Fibroblast of upper back skin (primary cell): ENCODE data around the gene MYLK4.

Experiments used
- DNase-seq: peaks from one replicate; pipeline ENCODE4 v3.0.0-alpha.2; 2013

MYLK4 gene

GRCh38 chr6:2754393-2754792, 3.7 kb upstream of the MYLK4 start:
- DNase-seq = no peak

- DNase-seq = no peak
Observed at GRCh38 chr6:2753743-2754142, 3.0 kb upstream of the MYLK4 start.

GRCh38 chr6:2753110-2753489, 2.4 kb upstream of the MYLK4 start:
- no peak for DNase-seq

- DNase-seq = no peak
Observed at GRCh38 chr6:2752477-2753109, 1.9 kb upstream of the MYLK4 start.

DNA sequence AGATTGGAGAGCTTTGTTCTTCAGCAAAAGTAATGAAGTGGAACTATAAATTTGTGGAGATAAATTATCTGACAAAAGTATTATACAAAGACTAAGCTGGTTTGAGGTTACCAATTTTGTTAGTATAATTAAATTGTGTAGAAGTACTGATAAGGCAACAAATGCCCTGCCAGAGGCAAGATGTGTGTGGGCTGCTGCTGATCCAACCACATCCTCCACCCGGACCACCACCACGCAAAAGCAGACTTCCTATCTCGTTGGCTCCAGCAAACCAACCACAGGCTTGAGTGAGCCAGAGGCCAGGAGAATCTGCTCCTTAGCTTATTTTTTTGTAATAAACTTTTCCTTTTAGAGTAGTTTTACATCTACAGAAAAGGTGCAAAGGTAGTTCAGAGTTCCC, 1.1 kb upstream of the MYLK4 start:
- DNase-seq = no peak

- peak; percentile 67 for DNase-seq
Observed at GRCh38 chr6:2749969-2750600, 637 bp downstream of the MYLK4 start.

GRCh38 chr6:2748183-2748582, 2.5 kb downstream of the MYLK4 start:
- no peak for DNase-seq

- DNase-seq = peak; percentile 41
Observed at GRCh38 chr6:2746557-2747061, 4.1 kb downstream of the MYLK4 start.

DNA sequence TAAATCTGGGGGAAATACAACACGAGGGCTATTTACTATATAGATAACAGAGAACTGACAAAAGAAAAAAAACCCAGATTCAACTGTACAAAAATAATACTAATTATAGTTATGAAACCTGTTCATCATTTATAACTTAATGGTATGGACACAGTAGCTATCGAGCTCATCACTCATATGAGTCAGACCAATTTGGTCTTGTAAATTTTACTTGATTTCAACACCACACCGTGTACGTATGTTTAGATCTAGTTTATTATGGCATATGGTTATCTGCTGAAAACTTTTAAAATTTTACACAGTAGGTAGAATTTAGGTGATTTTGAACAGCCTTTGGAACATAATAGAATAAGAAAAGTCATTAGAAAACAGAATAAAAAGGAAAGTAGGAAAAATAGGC, 5.5 kb downstream of the MYLK4 start:
- DNase-seq = peak; percentile 20

DNA sequence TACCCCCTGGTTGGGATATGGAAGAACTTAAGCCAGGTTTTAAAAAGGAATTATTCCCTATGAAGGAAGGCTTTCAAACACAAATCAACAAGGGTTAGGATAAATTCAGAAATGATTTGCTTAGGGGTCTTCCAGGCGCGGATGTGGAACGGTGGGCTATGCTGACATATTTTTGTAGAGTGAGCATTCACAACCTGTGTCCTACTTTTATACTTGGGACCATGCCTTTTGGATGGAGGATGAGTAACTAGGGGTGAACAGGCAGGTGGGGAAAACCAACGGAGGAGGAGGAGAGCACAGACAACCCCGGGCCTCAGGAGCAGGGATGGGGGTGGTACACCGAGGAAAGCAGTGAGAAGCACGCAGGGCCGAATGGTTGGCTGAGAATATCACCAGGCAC, 5.9 kb downstream of the MYLK4 start:
- no peak for DNase-seq

- DNase-seq = no peak
Observed at GRCh38 chr6:2744209-2744771, 6.4 kb downstream of the MYLK4 start.

- no peak for DNase-seq
Observed at GRCh38 chr6:2743280-2744208, 7.2 kb downstream of the MYLK4 start.

- peak; percentile 13 for DNase-seq
Observed at GRCh38 chr6:2741756-2742155, 9.0 kb downstream of the MYLK4 start.

GRCh38 chr6:2740581-2740980, 10.1 kb downstream of the MYLK4 start:
- DNase-seq = no peak

GRCh38 chr6:2739335-2739734, 11.4 kb downstream of the MYLK4 start:
- peak; percentile 50 for DNase-seq

DNA sequence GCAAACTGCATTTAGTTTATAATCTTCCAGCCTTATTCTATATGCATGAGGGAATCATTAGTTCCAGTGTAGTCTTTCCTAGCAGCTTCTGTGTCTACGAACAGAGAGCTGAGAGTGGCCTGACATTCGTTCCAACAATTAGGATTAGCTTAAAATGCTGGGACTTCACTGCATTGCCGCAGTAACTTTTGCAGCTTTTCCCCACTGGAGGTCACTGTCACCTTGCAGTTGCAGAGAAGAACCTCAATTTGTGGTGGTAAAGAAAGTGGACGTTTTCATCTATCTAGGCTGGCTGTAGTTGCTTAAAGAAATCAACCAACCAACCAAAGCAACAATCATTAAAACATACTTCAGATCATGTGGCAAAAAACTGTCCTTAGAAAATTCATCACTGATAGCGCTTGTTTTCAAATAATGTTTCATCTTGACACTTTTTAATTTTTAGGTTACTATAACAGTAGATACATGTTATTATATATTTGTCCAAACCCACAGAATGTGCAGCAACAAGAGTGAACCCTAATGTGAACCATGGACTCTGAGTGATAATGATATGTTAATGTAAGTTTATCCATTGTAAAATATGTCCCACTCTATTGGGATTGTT, 12.2 kb downstream of the MYLK4 start:
- DNase-seq = peak; percentile 59

DNA sequence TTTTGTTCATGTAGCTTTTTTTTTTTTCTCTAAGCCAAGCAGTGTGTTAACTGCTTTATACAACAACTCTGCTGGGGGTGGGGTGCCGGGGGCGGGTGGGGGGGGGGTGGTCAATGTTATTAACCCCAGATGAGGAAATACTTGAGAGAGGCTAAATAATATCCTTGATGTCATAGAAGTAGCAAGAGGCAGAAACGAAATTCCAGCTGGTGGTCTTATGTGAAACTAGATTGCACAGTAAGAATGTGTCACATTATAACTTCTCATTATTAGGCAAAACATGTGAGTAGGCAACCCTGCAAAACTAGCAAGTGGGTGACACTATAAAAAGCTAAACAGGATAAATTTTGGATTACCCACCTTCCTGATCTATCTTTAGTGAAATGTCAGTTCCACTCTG, 12.8 kb downstream of the MYLK4 start:
- no peak for DNase-seq

GRCh38 chr6:2734488-2735166, 16.1 kb downstream of the MYLK4 start:
- no peak for DNase-seq

DNA sequence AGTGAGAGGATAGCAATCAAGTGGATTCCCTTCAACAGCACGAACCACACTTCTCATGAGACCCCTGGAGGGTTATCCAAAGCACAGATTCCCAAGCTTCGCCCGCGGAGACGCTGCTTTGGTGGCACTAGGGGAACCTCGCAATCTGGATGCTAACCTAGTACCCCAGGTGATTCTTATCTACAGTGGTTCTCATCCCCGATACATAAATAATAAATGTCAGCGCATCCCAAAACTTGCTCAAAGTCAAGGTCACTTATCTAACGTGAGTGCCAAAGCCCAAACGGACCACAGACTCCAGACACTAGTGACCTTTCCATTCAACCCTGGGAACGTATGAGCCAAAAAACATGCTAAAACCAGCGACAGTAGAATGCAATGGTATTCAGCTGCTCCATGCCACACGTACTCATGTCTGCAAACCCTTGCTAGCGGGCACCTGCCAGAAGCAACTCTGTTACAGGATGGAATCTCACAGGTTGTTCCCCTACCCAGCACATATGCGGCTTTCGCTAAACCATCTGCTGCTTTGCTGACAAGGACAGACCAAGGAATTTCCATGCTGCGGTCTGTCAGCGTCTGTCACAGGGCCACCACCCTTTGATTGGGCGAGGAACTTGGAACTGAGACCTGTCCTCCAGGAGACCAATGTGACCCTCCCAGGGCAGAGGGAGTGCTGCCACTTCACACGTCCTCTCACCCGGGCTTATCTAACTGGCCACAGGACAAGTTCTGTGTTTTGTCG, 16.8 kb downstream of the MYLK4 start:
- DNase-seq = no peak

DNA sequence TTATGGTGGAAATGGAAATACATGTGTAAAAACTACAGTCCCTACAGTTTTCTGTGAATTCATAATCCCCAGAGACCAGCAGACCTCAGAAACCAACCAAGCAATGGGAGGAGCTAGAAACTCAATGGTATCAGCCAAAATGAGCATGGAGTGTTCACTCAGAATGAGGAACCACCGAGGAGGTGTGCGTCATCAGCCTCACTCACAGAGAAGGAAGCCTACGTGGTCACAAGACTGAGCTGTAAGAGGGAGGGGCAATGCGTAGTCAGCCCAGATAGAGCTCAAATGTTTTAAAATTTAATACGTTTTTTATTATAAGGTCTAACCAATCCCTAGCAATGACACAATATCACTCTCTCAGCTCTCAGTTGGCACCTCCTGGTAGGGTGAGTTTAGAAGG, 17.4 kb downstream of the MYLK4 start:
- DNase-seq = peak; percentile 17

- DNase-seq = no peak
Observed at GRCh38 chr6:2732503-2733089, 18.1 kb downstream of the MYLK4 start.
